GM13977 (cell line): ENCODE data around the gene ZG16.

Experiments used
- DNase-seq: peaks from one replicate; pipeline ENCODE4 v3.0.0; 2012; ENCODE audit warnings: low spot score
- in situ Hi-C: fragments of 300-500 bp; cut with MboI; formaldehyde crosslinking; loops from one replicate; pipeline ENCODE4 v1.12.0; 2022; ENCODE audit warnings: low sequenced_read_pairs, low pct_unique_long_range_greater_than_20kb, mixed read lengths, inconsistent platforms; ENCODE audit not compliant: unreplicated experiment
- TF ChIP-seq, protein P1 (sequence below): IDR thresholded peaks from 2 replicates; pipeline ENCODE4 v1.5.1; 2012; ENCODE audit warnings: mild to moderate bottlenecking, control low read depth; ENCODE audit not compliant: insufficient read depth; ENCODE audit errors: extremely low read depth, missing control alignments

ZG16 gene, protein sequence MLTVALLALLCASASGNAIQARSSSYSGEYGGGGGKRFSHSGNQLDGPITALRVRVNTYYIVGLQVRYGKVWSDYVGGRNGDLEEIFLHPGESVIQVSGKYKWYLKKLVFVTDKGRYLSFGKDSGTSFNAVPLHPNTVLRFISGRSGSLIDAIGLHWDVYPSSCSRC

DNA sequence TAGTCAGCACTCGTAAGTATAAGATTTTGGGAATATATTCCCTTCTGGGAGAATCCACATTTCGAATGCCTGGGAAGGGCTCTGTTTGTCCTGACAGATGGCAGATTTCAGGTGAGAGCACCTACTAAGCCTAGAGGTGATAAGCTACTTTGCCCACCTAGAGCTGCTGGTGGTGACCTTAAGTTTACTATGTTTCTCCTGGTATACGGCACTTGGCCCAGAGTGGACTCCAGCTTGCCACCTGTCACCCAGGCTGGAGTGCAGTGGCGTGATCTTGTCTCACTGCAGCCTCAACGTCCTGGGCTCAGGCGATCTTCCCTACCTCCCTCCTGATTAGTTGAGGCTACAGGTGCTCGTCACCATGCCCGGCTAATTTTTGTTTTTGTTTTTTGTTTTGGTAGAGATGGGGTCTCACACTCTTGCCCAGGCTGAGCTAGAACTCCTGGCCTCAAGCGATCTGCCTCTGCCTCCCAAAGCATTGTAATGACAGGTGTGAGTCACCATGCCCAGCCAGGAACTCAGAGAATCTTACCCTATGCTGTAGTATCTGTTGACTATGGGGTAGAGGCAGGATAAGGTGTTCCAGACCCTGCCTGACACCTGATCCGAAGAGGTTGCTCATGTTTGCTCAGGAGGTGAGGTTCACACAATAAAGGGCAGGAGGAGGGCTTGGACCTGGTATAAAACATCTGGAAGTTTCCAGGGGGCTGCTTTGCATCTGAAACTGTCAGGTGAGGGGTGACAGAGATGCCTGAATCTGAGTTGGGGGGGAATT, at the start of gene ZG16:
Gene ZG16, plus strand, starts transcription at position 681 of the 775 bp plus-strand sequence. CDS start 1,011 bp downstream, outside the sequence.
- in situ Hi-C loops = no loop called here
- no peak for DNase-seq
- TF ChIP-seq, protein P1, sequence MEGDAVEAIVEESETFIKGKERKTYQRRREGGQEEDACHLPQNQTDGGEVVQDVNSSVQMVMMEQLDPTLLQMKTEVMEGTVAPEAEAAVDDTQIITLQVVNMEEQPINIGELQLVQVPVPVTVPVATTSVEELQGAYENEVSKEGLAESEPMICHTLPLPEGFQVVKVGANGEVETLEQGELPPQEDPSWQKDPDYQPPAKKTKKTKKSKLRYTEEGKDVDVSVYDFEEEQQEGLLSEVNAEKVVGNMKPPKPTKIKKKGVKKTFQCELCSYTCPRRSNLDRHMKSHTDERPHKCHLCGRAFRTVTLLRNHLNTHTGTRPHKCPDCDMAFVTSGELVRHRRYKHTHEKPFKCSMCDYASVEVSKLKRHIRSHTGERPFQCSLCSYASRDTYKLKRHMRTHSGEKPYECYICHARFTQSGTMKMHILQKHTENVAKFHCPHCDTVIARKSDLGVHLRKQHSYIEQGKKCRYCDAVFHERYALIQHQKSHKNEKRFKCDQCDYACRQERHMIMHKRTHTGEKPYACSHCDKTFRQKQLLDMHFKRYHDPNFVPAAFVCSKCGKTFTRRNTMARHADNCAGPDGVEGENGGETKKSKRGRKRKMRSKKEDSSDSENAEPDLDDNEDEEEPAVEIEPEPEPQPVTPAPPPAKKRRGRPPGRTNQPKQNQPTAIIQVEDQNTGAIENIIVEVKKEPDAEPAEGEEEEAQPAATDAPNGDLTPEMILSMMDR = no peak

GRCh38 chr16:29729116-29729521, 48.9 kb upstream of the ZG16 start:
- in situ Hi-C loops = no loop called here
- TF ChIP-seq, protein P1 = peak; percentile 36
- no peak for DNase-seq

- TF ChIP-seq, protein P1 = no peak
- in situ Hi-C loops = loop anchor here (10.0 kb wide), 1 partner anchor 54 kb away; no protein-coding TSS in a partner anchor
- no peak for DNase-seq
These were observed 47.4 kb upstream of the ZG16 start for GRCh38 chr16:29730649-29731048.

GRCh38 chr16:29731768-29732601, 46.1 kb upstream of the ZG16 start:
- peak; percentile 77 for DNase-seq
- in situ Hi-C loops = loop anchor here (10.0 kb wide), 1 partner anchor 53 kb away; no protein-coding TSS in a partner anchor

DNA sequence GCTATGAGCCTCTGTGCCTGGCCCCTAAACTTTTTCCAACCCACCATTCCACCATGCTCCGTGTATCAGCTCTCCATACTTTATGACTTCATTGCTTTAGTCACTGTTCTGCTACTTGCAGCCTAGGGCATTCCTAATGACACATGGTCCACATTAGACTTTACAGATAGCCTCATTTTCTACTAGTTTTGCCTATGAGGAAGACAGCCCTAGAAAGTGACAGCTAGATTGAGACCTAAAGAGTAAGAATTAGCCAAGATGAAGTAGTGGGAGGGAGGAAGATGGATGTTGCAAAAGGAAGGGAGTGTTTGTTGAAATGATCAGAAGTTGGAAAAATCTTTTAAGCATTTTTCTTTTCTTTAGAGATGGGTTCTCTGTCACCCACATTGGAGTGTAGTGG, 43.3 kb upstream of the ZG16 start:
- TF ChIP-seq, protein P1 = no peak
- in situ Hi-C loops = loop anchor here (10.0 kb wide), 1 partner anchor 50 kb away; no protein-coding TSS in a partner anchor

DNA sequence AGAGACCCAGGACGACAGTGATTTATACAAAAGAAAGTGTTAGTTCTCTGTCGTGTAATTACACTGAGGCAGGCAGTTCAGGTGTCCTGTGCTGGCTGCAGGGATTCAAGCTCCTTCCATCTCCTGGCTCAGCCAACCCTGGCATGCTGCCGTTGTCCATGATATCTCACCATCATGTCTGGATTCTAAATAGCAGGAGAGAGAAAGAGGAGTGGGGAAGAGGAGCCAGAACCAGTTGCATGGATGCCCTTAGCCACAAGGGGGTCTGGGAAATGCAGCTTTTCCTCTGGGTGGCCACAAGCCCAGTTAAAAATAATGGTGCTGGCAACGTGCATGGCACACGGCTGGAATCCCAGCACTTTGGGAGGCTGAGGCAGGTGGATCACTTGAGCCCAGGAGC, 41.9 kb upstream of the ZG16 start:
- in situ Hi-C loops = loop anchor here (10.0 kb wide), 1 partner anchor 49 kb away; no protein-coding TSS in a partner anchor
- TF ChIP-seq, protein P1 = no peak

More for the DNA sequence above, 43.3 kb upstream of the ZG16 start:
- no peak for DNase-seq

More for the DNA sequence above, 41.9 kb upstream of the ZG16 start:
- DNase-seq = no peak
